GM23338 (cell line): ENCODE results near the gene XXYLT1. TPM values are rescaled to one million over a fixed set of nuclear protein-coding genes. Genes with fewer than 3 reads are reported as not detected.

Experiments used
- ATAC-seq: fragments of 200-7000 bp; cut with Tn5 transposase; 3 replicates; pipeline ENCODE4 v1.9.1; 2020
- DNase-seq: peaks from one replicate; pipeline ENCODE4 v3.0.0-alpha.2; 2015; ENCODE audit warnings: low spot score
- H2AFZ ChIP-seq: fragments of 200-600 bp; sonication (generic); 2 replicates; pipeline ENCODE4 v1.8.0; 2016; ENCODE audit warnings: antibody characterized with exemption, mild to moderate bottlenecking, moderate library complexity
- H3F3A ChIP-seq: fragments of 200-600 bp; sonication (generic); replicated peaks from 2 replicates; pipeline ENCODE4 v1.8.0; 2017; ENCODE audit warnings: antibody characterized with exemption, mixed run types, low read depth
- H3K27ac ChIP-seq: fragments of 200-600 bp; sonication (generic); 2 replicates; pipeline ENCODE4 v1.6.1; 2016; ENCODE audit warnings: low read depth
- H3K27me3 ChIP-seq: fragments of 200-600 bp; sonication (generic); 2 replicates; pipeline ENCODE4 v1.8.0; 2016; ENCODE audit warnings: mild to moderate bottlenecking, mixed run types, moderate library complexity; ENCODE audit not compliant: insufficient read depth
- H3K36me3 ChIP-seq: fragments of 200-600 bp; sonication (generic); 2 replicates; pipeline ENCODE4 v1.8.0; 2016; ENCODE audit warnings: mild to moderate bottlenecking; ENCODE audit not compliant: insufficient read depth
- H3K4me1 ChIP-seq: fragments of 200-600 bp; sonication (generic); 2 replicates; pipeline ENCODE4 v1.8.0; 2016; ENCODE audit warnings: mild to moderate bottlenecking, moderate library complexity; ENCODE audit not compliant: insufficient read depth
- H3K4me2 ChIP-seq: fragments of 200-600 bp; sonication (generic); 2 replicates; pipeline ENCODE4 v1.7.1; 2017; ENCODE audit warnings: mixed run types
- H3K4me3 ChIP-seq: fragments of 200-600 bp; sonication (generic); 2 replicates; pipeline ENCODE4 v1.6.1; 2016; ENCODE audit warnings: mixed run types
- H3K79me2 ChIP-seq: fragments of 200-600 bp; sonication (generic); replicated peaks from 2 replicates; pipeline ENCODE4 v1.8.0; 2017; ENCODE audit warnings: mild to moderate bottlenecking; ENCODE audit not compliant: insufficient read depth
- H3K9me2 ChIP-seq: fragments of 200-600 bp; sonication (generic); 2 replicates; pipeline ENCODE4 v1.8.0; 2017; ENCODE audit not compliant: insufficient read depth
- H4K20me1 ChIP-seq: fragments of 200-600 bp; sonication (generic); replicated peaks from 2 replicates; pipeline ENCODE4 v1.8.0; 2017; ENCODE audit warnings: mild to moderate bottlenecking; ENCODE audit not compliant: insufficient read depth
- H3K27ac Mint-ChIP-seq: 2 replicates; pipeline ENCODE4 v1.8.0; 2020; ENCODE audit warnings: inconsistent platforms, mild to moderate bottlenecking, moderate library complexity, mixed read lengths
- H3K27me3 Mint-ChIP-seq: 3 replicates; pipeline ENCODE4 v1.8.0; 2022; ENCODE audit warnings: low read depth, mild to moderate bottlenecking, moderate library complexity, mixed read lengths, inconsistent platforms; ENCODE audit not compliant: insufficient read depth, poor library complexity
- H3K36me3 Mint-ChIP-seq: 3 replicates; pipeline ENCODE4 v1.8.0; 2021; ENCODE audit warnings: low read depth, mild to moderate bottlenecking, inconsistent platforms, moderate library complexity, mixed read lengths
- H3K4me1 Mint-ChIP-seq: 3 replicates; pipeline ENCODE4 v1.8.0; 2020; ENCODE audit warnings: mild to moderate bottlenecking, inconsistent platforms, mixed read lengths
- H3K4me3 Mint-ChIP-seq: 3 replicates; pipeline ENCODE4 v1.8.0; 2021; ENCODE audit warnings: moderate library complexity, mild to moderate bottlenecking, inconsistent platforms, mixed read lengths
- H3K9me3 Mint-ChIP-seq: 3 replicates; pipeline ENCODE4 v1.8.0; 2020; ENCODE audit warnings: moderate library complexity, mild to moderate bottlenecking, inconsistent platforms, mixed read lengths
- CREB1 ChIP-seq: fragments of 250-450 bp; sonication (Bioruptor Pico); IDR thresholded peaks from 2 replicates; pipeline ENCODE4 v1.5.0; 2020; ENCODE audit warnings: low read depth, mild to moderate bottlenecking, moderate library complexity
- CTCF ChIP-seq, 2 experiments: fragments of 200-600 bp in 1 of 2; sonication (generic) in 1 of 2; conservative IDR thresholded peaks; 2 replicates each; pipeline versions ENCODE4 v1.5.1 to v1.6.1; 2016 to 2017; ENCODE audit warnings: antibody characterized with exemption in 2 of 2, low read depth in 2 of 2, mild to moderate bottlenecking in 2 of 2, moderate library complexity in 1 of 2
- ETS1 ChIP-seq: IDR thresholded peaks from 2 replicates; pipeline ENCODE4 v1.6.1; 2016; ENCODE audit warnings: antibody characterized with exemption
- EZH2phosphoT487 ChIP-seq: fragments of 200-600 bp; sonication (generic); IDR thresholded peaks from one replicate; pipeline ENCODE4 v1.8.1; 2018; ENCODE audit warnings: antibody characterized with exemption; ENCODE audit not compliant: unreplicated experiment
- JUNB ChIP-seq: IDR thresholded peaks from one replicate; pipeline ENCODE4 v1.6.1; 2016; ENCODE audit warnings: antibody characterized with exemption; ENCODE audit not compliant: unreplicated experiment
- NANOG ChIP-seq: IDR thresholded peaks from 2 replicates; pipeline ENCODE4 v1.6.1; 2016; ENCODE audit warnings: antibody characterized with exemption, borderline replicate concordance
- POLR2AphosphoS5 ChIP-seq: IDR thresholded peaks from 2 replicates; pipeline ENCODE4 v1.6.1; 2016; ENCODE audit warnings: antibody characterized with exemption, low read depth
- STAT1 ChIP-seq: IDR thresholded peaks from one replicate; pipeline ENCODE4 v1.6.1; 2016; ENCODE audit warnings: antibody characterized with exemption; ENCODE audit not compliant: unreplicated experiment
- ZNF114 ChIP-seq: fragments of 250-450 bp; sonication (Bioruptor Pico); IDR thresholded peaks from 2 replicates; pipeline ENCODE4 v1.5.0; 2020; ENCODE audit warnings: mild to moderate bottlenecking, moderate library complexity
- ZNF331 ChIP-seq: fragments of 250-450 bp; sonication (Bioruptor Pico); IDR thresholded peaks from 2 replicates; pipeline ENCODE4 v1.5.0; 2020; ENCODE audit warnings: low read depth, mild to moderate bottlenecking, moderate library complexity
- polyA plus RNA-seq: library from polyadenylated mRNA; unstranded; fragments of >200 nt; fragmentation: Nextera tagmentation; extraction: Ambion mirVana; gene quantifications from 2 replicates; pipeline ENCODE4 v1.2.1, GENCODE V29; 2016
- total RNA-seq: library from RNA; depleted of rRNA; stranded (reverse); fragments of >200 nt; shearing (Covaris generic); gene quantifications from 2 replicates; pipeline ENCODE4 v1.2.3, GENCODE V29; 2014
- TF ChIP-seq, protein P1 (sequence below): IDR thresholded peaks from one replicate; pipeline ENCODE4 v1.6.1; 2018; ENCODE audit warnings: antibody characterized with exemption; ENCODE audit not compliant: unreplicated experiment

The XXYLT1 gene
- total and polyA plus RNA-seq, 2 experiments from 2014 or later: 13.5 to 34.8 TPM

- no peak overlapping the region for H3K4me3 Mint-ChIP-seq
- no peak overlapping the region for H3K27ac Mint-ChIP-seq
- TF ChIP-seq NANOG (no peak), CTCF (conservative IDR thresholded peaks at IDR 0.05; ENCODE audit: low read depth in 2 of 2) (no peak), STAT1 (no peak)
- H3K4me2 ChIP-seq: no peak overlapping the region
- H3K27me3 Mint-ChIP-seq: peaks cover 9% of the 10 kb centered on the region
- H4K20me1 ChIP-seq: no peaks in the 10 kb centered on the region
- no peaks in the 10 kb centered on the region for H3K9me3 Mint-ChIP-seq
- no peaks in the 10 kb centered on the region for H3K27me3 ChIP-seq
- no peak overlapping the region for H3K4me3 ChIP-seq
- no peaks in the 10 kb centered on the region for H3K36me3 ChIP-seq
- H3K4me1 ChIP-seq: no peaks in the 10 kb centered on the region
- H3K27ac ChIP-seq: no peak overlapping the region
- no peaks in the 10 kb centered on the region; the same call in 2 of the 3 replicates for H3K36me3 Mint-ChIP-seq
- no peaks in the 10 kb centered on the region for H3K9me2 ChIP-seq
- no peak overlapping the region for H2AFZ ChIP-seq
- H3K79me2 ChIP-seq: peaks cover 20% of the 10 kb centered on the region
- no peak for ATAC-seq
- H3F3A ChIP-seq: no peaks in the 10 kb centered on the region
- no peak for DNase-seq
- peaks cover 16% of the 10 kb centered on the region for H3K4me1 Mint-ChIP-seq
Measured at GRCh38 chr3:195162033-195162669, 108.8 kb downstream of the XXYLT1 start.

DNA sequence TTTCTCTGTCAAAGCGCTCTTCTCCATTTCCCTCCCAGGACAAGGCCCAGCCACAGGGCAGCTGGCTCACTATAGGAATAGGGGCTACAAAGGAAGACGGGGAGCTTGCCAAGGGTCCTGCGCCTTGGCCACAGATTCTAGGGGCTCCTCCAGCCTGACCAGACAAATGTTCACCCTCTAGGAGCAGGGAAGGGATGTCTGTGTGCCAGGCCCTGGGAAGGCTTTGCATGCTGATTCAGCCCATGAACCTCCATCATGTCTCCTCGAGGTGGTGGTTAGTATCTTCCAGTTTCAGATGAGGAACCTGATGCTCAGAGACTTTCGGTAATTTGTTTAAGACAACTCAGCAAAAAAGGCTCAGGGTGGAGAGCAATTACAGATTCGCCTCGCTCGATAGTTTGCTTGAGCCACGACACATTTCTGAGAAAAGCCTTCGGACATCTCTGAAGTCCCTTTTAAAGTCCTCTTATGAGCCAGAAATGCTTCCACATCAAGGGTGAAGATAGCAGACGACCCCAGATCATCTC lies 110.0 kb downstream of the XXYLT1 start:
- Histone ChIP-seq H4K20me1 (no peaks in the 10 kb centered on the region), H3K36me3 (no peaks in the 10 kb centered on the region), H3K79me2 (peaks cover 20% of the 10 kb centered on the region), H3K4me2 (no peak overlapping the region), H3F3A (no peaks in the 10 kb centered on the region), H3K4me3 (no peak overlapping the region), H2AFZ (no peak overlapping the region), H3K4me1 (peaks cover 4% of the 10 kb centered on the region; the same call in 1 of the 2 replicates), H3K9me2 (no peaks in the 10 kb centered on the region), H3K27me3 (no peaks in the 10 kb centered on the region), H3K27ac (no peak overlapping the region)
- Mint-ChIP-seq H3K36me3 (peaks cover 3% of the 10 kb centered on the region; the same call in 1 of the 3 replicates), H3K4me3 (no peak overlapping the region), H3K4me1 (peaks cover 24% of the 10 kb centered on the region), H3K27me3 (peaks cover 9% of the 10 kb centered on the region), H3K9me3 (no peaks in the 10 kb centered on the region), H3K27ac (peak overlapping the region; percentile 80; the same call in 1 of the 2 replicates)
- DNase-seq: no peak
- ATAC-seq: no peak
- TF ChIP-seq POLR2AphosphoS5 (no peak), CREB1 (no peak), ZNF331 (CRISPR knock-in tag) (no peak), EZH2phosphoT487 (no peak), ETS1 (no peak), JUNB (no peak), ZNF114 (CRISPR knock-in tag) (no peak), STAT1 (no peak)
- TF ChIP-seq, protein P1, sequence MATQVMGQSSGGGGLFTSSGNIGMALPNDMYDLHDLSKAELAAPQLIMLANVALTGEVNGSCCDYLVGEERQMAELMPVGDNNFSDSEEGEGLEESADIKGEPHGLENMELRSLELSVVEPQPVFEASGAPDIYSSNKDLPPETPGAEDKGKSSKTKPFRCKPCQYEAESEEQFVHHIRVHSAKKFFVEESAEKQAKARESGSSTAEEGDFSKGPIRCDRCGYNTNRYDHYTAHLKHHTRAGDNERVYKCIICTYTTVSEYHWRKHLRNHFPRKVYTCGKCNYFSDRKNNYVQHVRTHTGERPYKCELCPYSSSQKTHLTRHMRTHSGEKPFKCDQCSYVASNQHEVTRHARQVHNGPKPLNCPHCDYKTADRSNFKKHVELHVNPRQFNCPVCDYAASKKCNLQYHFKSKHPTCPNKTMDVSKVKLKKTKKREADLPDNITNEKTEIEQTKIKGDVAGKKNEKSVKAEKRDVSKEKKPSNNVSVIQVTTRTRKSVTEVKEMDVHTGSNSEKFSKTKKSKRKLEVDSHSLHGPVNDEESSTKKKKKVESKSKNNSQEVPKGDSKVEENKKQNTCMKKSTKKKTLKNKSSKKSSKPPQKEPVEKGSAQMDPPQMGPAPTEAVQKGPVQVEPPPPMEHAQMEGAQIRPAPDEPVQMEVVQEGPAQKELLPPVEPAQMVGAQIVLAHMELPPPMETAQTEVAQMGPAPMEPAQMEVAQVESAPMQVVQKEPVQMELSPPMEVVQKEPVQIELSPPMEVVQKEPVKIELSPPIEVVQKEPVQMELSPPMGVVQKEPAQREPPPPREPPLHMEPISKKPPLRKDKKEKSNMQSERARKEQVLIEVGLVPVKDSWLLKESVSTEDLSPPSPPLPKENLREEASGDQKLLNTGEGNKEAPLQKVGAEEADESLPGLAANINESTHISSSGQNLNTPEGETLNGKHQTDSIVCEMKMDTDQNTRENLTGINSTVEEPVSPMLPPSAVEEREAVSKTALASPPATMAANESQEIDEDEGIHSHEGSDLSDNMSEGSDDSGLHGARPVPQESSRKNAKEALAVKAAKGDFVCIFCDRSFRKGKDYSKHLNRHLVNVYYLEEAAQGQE: no peak
